ENCODE measurements around the gene CD7. TPM values are rescaled to one million over a fixed set of nuclear protein-coding genes. Genes with fewer than 3 reads are reported as not detected.

Gene CD7
- total and polyA plus RNA-seq, 2 donors (not counting 3 experiments of a cell fraction or from before 2014, with no cell fraction given) = not detected

- H3K79me2 ChIP-seq (ENCODE audit: control insufficient read depth, insufficient read depth, low read length) = peaks cover 13% of the 10 kb centered on the region
- no peaks in the 10 kb centered on the region for H3K27me3 ChIP-seq (ENCODE audit: control insufficient read depth in 2 of 2, insufficient read depth in 2 of 2, low read length in 2 of 2)
- no peak overlapping the region for H3K27ac ChIP-seq (ENCODE audit: insufficient read depth, low read depth, low read length)
- no peak overlapping the region for H3K9ac ChIP-seq (replicated peaks; ENCODE audit: extremely low read depth, insufficient read depth, low read length)
- dilution Hi-C loops (cut with MboI; ENCODE audit: extremely low pct_ligation_motif_present, low sequenced_read_pairs) = no loop called here
- no peak overlapping the region for H2AFZ ChIP-seq (ENCODE audit: low read depth, low read length)
- BruUV-seq (replicated peaks) = no TSS peak
- H3K9me1 ChIP-seq (replicated peaks; ENCODE audit: control insufficient read depth, extremely low read depth, insufficient read depth, low read length) = no peaks in the 10 kb centered on the region
- ChIA-PET CTCF (no interaction called here), POLR2A (interaction anchor here (0.7 kb wide), 1 partner anchor 831 kb away, joined by 3 read pairs; no protein-coding TSS in a partner anchor)
- H4K20me1 ChIP-seq (replicated peaks; ENCODE audit: control insufficient read depth, extremely low read depth, insufficient read depth, low read length) = no peaks in the 10 kb centered on the region
- no peak for FAIRE-seq
- H3K4me3 ChIP-seq (replicated peaks in 1 of 3; ENCODE audit: insufficient read depth in 1 of 3, low read depth in 1 of 3, low read length in 3 of 3) = no peak overlapping the region
- peaks cover 9% of the 10 kb centered on the region for H3K4me1 ChIP-seq (ENCODE audit: control insufficient read depth, extremely low read depth, insufficient read depth, low read length)
- H3K36me3 ChIP-seq (ENCODE audit: control insufficient read depth in 2 of 2, extremely low read depth in 1 of 2, insufficient read depth in 2 of 2, low read length in 2 of 2) = no peaks in the 10 kb centered on the region
- intact Hi-C loops (cut with micrococcal nuclease) = no loop called here
- H3K9me3 ChIP-seq (replicated peaks; ENCODE audit: control insufficient read depth, insufficient read depth, low read length) = no peaks in the 10 kb centered on the region
- TF ChIP-seq GATA2 (IDR thresholded peaks at IDR 0.05; ENCODE audit: insufficient read depth, insufficient read length, low read depth, low read length) (no peak), FOS (IDR thresholded peaks at IDR 0.05; ENCODE audit: borderline replicate concordance, insufficient read depth, low read length) (no peak), JUN (IDR thresholded peaks at IDR 0.05; ENCODE audit: borderline replicate concordance, insufficient read depth, insufficient read length, low read depth) (no peak), MYC (IDR thresholded peaks at IDR 0.05; ENCODE audit: low read depth, low read length) (no peak), EZH2 (IDR thresholded peaks at IDR 0.05; ENCODE audit: borderline replicate concordance, low read depth, low read length, severe bottlenecking) (no peak), POLR2A (IDR thresholded peaks at IDR 0.05; ENCODE audit: low read depth, low read length) (no peak), CTCF (IDR thresholded peaks at IDR 0.05; ENCODE audit: extremely low read depth in 1 of 2, insufficient read depth in 1 of 2, low read depth in 1 of 2, low read length in 2 of 2) (no peak)
- TF ChIP-seq, protein P1, sequence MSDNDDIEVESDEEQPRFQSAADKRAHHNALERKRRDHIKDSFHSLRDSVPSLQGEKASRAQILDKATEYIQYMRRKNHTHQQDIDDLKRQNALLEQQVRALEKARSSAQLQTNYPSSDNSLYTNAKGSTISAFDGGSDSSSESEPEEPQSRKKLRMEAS (IDR thresholded peaks at IDR 0.05; ENCODE audit: insufficient read depth, insufficient read length) = no peak
- no peak overlapping the region for H3K4me2 ChIP-seq (ENCODE audit: insufficient read depth, low read length)
- DNase-seq (ENCODE audit: low read depth, low spot score) = no peak
Measured at GRCh38 chr17:82276938-82277337, 40.5 kb downstream of the CD7 start.

Data from endothelial cell of umbilical vein (primary cell).